GM19438 (cell line): ENCODE measurements around the gene LRRC26.
"Not testable (repeated sequence)": the region's sequence is repeated elsewhere in the genome, so short reads cannot be mapped to it uniquely, and the experiment has no call there.

Source experiments
- ATAC-seq: cut with Tn5 transposase; IDR thresholded peaks from one replicate; pipeline ENCODE4 v1.9.1; 2021; ENCODE audit warnings: low read depth; ENCODE audit not compliant: unreplicated experiment

LRRC26 gene

DNA sequence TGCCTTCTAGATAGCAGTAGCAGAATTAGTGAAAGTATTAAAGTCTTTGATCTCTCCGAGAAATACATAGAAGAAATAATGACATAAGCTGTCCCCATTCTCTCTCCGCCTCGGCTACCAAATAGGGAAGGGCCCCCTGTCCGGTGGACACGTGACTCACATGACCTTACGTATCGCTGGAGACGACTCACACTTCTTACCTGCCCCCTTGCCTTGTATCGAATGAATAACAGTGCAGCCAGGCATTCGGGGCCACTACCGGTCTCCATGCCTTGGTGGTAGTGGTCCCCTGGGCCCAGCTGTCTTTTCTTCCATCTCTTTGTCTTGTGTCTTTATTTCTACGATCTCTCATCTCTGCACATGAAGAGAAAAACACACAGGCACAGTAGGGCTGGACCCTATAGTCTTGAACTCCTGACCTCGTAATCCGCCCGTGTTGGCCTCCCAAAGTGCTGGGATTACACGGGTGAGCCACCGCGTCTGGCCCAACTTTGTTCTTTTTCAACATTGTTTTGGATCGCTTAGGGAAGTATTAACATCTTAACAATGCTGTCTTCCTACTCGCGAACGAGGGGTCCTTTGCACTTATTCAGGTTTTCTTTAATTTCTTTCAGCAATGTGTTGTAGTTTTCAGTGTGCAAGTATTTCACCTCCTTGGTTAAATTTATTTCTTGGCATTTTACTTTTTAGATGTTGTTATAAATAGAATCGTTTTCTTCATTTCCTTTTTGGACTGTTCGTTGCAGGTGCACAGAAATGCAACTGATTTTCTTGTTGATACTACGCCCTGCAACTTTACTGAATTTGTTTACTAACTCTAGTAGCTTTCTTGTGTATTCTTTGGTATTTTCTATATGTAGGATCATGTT is 47.7 kb downstream of the LRRC26 start:
- ATAC-seq, result not testable (repeated sequence)
